ENCODE results near the gene MLPH.

Gene MLPH

DNA sequence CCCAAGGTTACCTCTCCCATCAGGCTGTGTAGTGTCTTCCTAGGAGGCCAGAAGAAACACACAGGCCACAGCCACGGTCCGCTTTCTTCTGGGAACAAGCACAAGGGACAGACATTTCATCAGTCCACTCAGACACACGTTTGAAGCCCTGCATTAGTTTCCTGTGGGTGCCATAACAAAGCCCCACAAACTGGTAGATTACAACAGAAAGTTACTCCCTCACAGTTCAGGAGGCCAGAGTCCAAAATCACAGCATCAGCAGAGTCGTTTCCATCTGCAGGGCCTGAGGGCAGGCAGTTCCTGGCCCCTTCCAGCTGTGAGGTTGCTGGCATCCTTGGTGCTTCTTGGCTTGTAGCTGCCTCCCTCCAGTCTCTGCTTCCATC lies 70.6 kb downstream of the MLPH start:
- Histone ChIP-seq H2AFZ (ENCODE audit: low read length) (no peak overlapping the region), H3K4me1 (ENCODE audit: insufficient read depth, low read length, poor library complexity, severe bottlenecking) (no peaks in the 10 kb centered on the region), H3K36me3 (ENCODE audit: insufficient read depth, low read length) (no peaks in the 10 kb centered on the region), H3F3A (ENCODE audit: low read depth) (no peaks in the 10 kb centered on the region), H3K4me3 (ENCODE audit: low read length, poor library complexity, severe bottlenecking) (no peak overlapping the region), H3K9me3 (ENCODE audit: insufficient read depth, low read depth, low read length) (0 out of 2 replicates have a peak, but pooled peaks cover 2% of the 10 kb centered on the region), H3K27me3 (ENCODE audit: insufficient read depth, low read length, poor library complexity, severe bottlenecking) (no peaks in the 10 kb centered on the region), H4K20me1 (ENCODE audit: insufficient read depth, low read length, poor library complexity, severe bottlenecking) (no peaks in the 10 kb centered on the region), H3K9me2 (replicated peaks; ENCODE audit: low read depth, low read length) (no peaks in the 10 kb centered on the region), H3K79me2 (ENCODE audit: insufficient read depth, low read length) (no peaks in the 10 kb centered on the region), H3K4me2 (ENCODE audit: low read depth, low read length, poor library complexity, severe bottlenecking) (no peak overlapping the region), H3K9ac (ENCODE audit: low read depth, low read length, poor library complexity, severe bottlenecking) (no peak overlapping the region)
- no peak for TF ChIP-seq EZH2phosphoT487 (IDR thresholded peaks at IDR 0.05; ENCODE audit: borderline replicate concordance)
- TF ChIP-seq, protein P1, sequence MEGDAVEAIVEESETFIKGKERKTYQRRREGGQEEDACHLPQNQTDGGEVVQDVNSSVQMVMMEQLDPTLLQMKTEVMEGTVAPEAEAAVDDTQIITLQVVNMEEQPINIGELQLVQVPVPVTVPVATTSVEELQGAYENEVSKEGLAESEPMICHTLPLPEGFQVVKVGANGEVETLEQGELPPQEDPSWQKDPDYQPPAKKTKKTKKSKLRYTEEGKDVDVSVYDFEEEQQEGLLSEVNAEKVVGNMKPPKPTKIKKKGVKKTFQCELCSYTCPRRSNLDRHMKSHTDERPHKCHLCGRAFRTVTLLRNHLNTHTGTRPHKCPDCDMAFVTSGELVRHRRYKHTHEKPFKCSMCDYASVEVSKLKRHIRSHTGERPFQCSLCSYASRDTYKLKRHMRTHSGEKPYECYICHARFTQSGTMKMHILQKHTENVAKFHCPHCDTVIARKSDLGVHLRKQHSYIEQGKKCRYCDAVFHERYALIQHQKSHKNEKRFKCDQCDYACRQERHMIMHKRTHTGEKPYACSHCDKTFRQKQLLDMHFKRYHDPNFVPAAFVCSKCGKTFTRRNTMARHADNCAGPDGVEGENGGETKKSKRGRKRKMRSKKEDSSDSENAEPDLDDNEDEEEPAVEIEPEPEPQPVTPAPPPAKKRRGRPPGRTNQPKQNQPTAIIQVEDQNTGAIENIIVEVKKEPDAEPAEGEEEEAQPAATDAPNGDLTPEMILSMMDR (conservative IDR thresholded peaks at IDR 0.05; ENCODE audit: low read length): no peak

DNA sequence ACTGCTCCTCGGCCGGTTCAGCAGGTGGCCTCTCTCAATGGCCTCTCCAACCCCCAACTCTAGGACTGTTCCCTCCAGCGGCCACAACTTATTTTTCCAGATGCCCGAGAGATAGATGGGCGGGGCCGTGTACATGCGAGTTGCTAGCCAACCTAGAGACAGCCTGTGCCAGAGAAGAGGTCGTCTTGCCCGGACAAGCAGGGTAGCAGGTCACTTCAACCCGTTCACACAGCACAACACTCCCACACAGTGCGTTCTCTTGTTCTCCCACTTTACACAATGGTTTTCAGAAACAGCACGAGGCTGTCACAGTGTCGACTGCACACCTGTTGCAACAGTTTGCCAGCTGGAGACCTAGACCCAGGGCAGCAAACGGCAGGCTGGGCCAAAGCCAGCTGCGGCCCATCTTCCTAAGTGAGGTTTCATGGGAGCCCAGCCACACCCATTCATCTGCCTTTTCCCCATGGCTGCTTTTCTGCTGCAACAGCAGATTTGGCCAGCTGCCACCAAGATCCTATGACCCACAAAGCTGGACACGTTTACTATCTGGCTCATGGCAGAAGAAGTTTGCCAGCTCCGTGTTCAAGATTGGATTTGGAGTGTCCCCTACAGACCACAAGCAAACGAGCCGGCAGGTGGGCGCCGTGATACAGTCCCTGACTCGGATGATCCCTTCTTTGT lies 72.0 kb downstream of the MLPH start:
- Histone ChIP-seq H3K9me2 (replicated peaks; ENCODE audit: low read depth, low read length) (no peaks in the 10 kb centered on the region), H3K4me1 (ENCODE audit: insufficient read depth, low read length, poor library complexity, severe bottlenecking) (no peaks in the 10 kb centered on the region), H3K27me3 (ENCODE audit: insufficient read depth, low read length, poor library complexity, severe bottlenecking) (no peaks in the 10 kb centered on the region), H3K4me3 (ENCODE audit: low read length, poor library complexity, severe bottlenecking) (no peak overlapping the region), H3K9ac (ENCODE audit: low read depth, low read length, poor library complexity, severe bottlenecking) (no peak overlapping the region), H2AFZ (ENCODE audit: low read length) (no peak overlapping the region), H3K79me2 (ENCODE audit: insufficient read depth, low read length) (no peaks in the 10 kb centered on the region), H4K20me1 (ENCODE audit: insufficient read depth, low read length, poor library complexity, severe bottlenecking) (no peaks in the 10 kb centered on the region), H3K36me3 (ENCODE audit: insufficient read depth, low read length) (no peaks in the 10 kb centered on the region), H3K4me2 (ENCODE audit: low read depth, low read length, poor library complexity, severe bottlenecking) (no peak overlapping the region), H3K9me3 (ENCODE audit: insufficient read depth, low read depth, low read length) (0 out of 2 replicates have a peak, but pooled peaks cover 2% of the 10 kb centered on the region), H3F3A (ENCODE audit: low read depth) (no peaks in the 10 kb centered on the region)
- TF ChIP-seq, protein P1 (conservative IDR thresholded peaks at IDR 0.05; ENCODE audit: low read length): no peak
- no peak for TF ChIP-seq EZH2phosphoT487 (IDR thresholded peaks at IDR 0.05; ENCODE audit: borderline replicate concordance)

- no peaks in the 10 kb centered on the region for H3K27me3 ChIP-seq (ENCODE audit: insufficient read depth, low read length, poor library complexity, severe bottlenecking)
- TF ChIP-seq, protein P1 (conservative IDR thresholded peaks at IDR 0.05; ENCODE audit: low read length): no peak
- TF ChIP-seq EZH2phosphoT487 (IDR thresholded peaks at IDR 0.05; ENCODE audit: borderline replicate concordance): no peak
Observed at GRCh38 chr2:237561221-237561620, 74.2 kb downstream of the MLPH start.

More at GRCh38 chr2:237561221-237561620, 74.2 kb downstream of the MLPH start:
- Histone ChIP-seq H3K4me2 (ENCODE audit: low read depth, low read length, poor library complexity, severe bottlenecking) (no peak overlapping the region), H3K36me3 (ENCODE audit: insufficient read depth, low read length) (no peaks in the 10 kb centered on the region), H3K4me1 (ENCODE audit: insufficient read depth, low read length, poor library complexity, severe bottlenecking) (no peaks in the 10 kb centered on the region), H3K79me2 (ENCODE audit: insufficient read depth, low read length) (no peaks in the 10 kb centered on the region), H3K4me3 (ENCODE audit: low read length, poor library complexity, severe bottlenecking) (no peak overlapping the region), H3K9me2 (replicated peaks; ENCODE audit: low read depth, low read length) (no peaks in the 10 kb centered on the region), H2AFZ (ENCODE audit: low read length) (no peak overlapping the region), H3K9ac (ENCODE audit: low read depth, low read length, poor library complexity, severe bottlenecking) (no peak overlapping the region), H4K20me1 (ENCODE audit: insufficient read depth, low read length, poor library complexity, severe bottlenecking) (no peaks in the 10 kb centered on the region), H3F3A (ENCODE audit: low read depth) (no peaks in the 10 kb centered on the region), H3K9me3 (ENCODE audit: insufficient read depth, low read depth, low read length) (no peaks in the 10 kb centered on the region)
